Ishikawa (cell line): Measurements from ENCODE around the gene ADAMTS13.
A peak's percentile ranks its signal among the peaks of the same experiment; 100 is the strongest.

ENCODE experiments used
- CEBPB ChIP-seq: IDR thresholded peaks from 2 replicates; pipeline ENCODE4 v1.6.1; 2012
- CREB1 ChIP-seq: IDR thresholded peaks from 2 replicates; pipeline ENCODE4 v1.6.1; 2012; ENCODE audit warnings: low read depth
- EGR1 ChIP-seq: IDR thresholded peaks from 2 replicates; pipeline ENCODE4 v1.6.1; 2012
- EP300 ChIP-seq: IDR thresholded peaks from 2 replicates; pipeline ENCODE4 v1.6.1; 2012; ENCODE audit warnings: borderline replicate concordance
- FOXM1 ChIP-seq: IDR thresholded peaks from 2 replicates; pipeline ENCODE4 v1.6.1; 2012; ENCODE audit warnings: low read depth, borderline replicate concordance
- MAX ChIP-seq: IDR thresholded peaks from 2 replicates; pipeline ENCODE4 v1.6.1; 2012
- NFIC ChIP-seq: IDR thresholded peaks from 2 replicates; pipeline ENCODE4 v1.6.1; 2012
- RAD21 ChIP-seq: IDR thresholded peaks from 2 replicates; pipeline ENCODE4 v1.6.1; 2012; ENCODE audit warnings: low read depth
- REST ChIP-seq: IDR thresholded peaks from 2 replicates; pipeline ENCODE4 v1.6.1; 2012; ENCODE audit warnings: low read depth, mild to moderate bottlenecking
- TAF1 ChIP-seq: IDR thresholded peaks from 2 replicates; pipeline ENCODE4 v1.6.1; 2012; ENCODE audit warnings: low read depth, mild to moderate bottlenecking
- TCF12 ChIP-seq: IDR thresholded peaks from 2 replicates; pipeline ENCODE4 v1.6.1; 2012; ENCODE audit warnings: low read depth
- TEAD4 ChIP-seq: IDR thresholded peaks from 2 replicates; pipeline ENCODE4 v1.6.1; 2012
- USF1 ChIP-seq: IDR thresholded peaks from 2 replicates; pipeline ENCODE4 v1.6.1; 2012
- YY1 ChIP-seq: IDR thresholded peaks from 2 replicates; pipeline ENCODE4 v1.6.1; 2012; ENCODE audit warnings: low read depth
- ZBTB7A ChIP-seq: IDR thresholded peaks from 2 replicates; pipeline ENCODE4 v1.6.1; 2012; ENCODE audit warnings: low read depth

Gene ADAMTS13

GRCh38 chr9:133390713-133391112 lies 31.5 kb upstream of the ADAMTS13 start:
- TF ChIP-seq ZBTB7A (no peak), MAX (no peak), RAD21 (no peak), CEBPB (no peak), TAF1 (no peak), TCF12 (no peak), NFIC (no peak), EP300 (no peak), EGR1 (no peak), CREB1 (no peak), TEAD4 (no peak), YY1 (no peak), FOXM1 (no peak), REST (no peak)

DNA sequence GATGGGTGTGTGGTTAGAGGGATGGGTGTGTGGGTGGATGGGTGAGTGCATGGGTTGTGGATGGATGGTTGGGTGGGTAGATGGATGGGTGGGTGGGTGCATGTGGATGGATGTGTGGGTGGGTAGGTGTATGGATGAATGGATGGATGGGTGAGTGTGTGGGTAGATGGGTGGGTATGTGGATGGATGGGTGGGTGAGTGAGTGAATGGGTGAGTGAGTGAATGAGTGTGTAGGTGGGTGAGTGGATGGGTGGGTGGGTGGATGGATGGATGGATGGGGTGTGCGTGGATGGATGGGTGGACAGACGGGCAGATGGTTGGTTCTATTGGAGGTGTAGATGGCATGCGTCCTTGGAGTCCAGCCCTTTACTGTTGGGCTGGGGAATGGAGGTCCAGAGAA lies 28.8 kb upstream of the ADAMTS13 start:
- no peak for TF ChIP-seq EP300
- TF ChIP-seq MAX: no peak
- no peak for TF ChIP-seq TEAD4
- TF ChIP-seq YY1: no peak
- no peak for TF ChIP-seq NFIC
- TF ChIP-seq USF1: no peak
- TF ChIP-seq CEBPB: no peak
- TF ChIP-seq FOXM1: no peak
- no peak for TF ChIP-seq TAF1
- TF ChIP-seq REST: no peak
- no peak for TF ChIP-seq TCF12

DNA sequence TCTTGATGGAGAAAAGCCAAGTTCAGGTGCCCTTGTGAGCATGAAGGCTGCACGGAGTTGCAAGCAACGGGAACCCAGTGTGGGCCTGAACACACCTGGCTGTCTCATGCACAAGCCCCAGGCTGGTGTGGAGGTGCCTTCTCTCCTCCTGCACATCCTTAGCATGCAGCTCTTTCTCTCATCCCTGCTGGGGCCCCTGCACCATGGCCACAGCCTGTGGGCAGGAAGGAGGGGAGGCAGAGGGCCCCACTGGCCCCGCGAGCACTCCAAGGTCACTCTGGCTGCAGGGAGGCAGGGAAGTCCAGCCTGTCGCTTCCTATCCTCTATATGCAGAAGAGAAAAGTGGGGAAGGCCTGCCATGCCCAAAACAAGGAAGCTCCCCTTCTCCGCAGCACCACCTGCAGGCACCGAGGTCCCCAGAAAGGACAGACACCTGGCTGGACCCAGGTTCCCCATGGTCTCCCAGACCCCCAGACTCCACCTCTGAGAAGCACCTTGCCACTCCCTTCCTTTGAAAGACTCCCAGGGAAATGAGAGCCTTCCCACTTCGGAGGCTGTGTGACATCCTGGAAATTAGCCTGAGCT lies 27.4 kb upstream of the ADAMTS13 start:
- no peak for TF ChIP-seq CEBPB
- TF ChIP-seq REST: no peak
- TF ChIP-seq TAF1: no peak
- TF ChIP-seq TEAD4: no peak

- TF ChIP-seq RAD21 (peak; percentile 46; the same call in 1 of the 2 replicates), TCF12 (no peak)
Observed at GRCh38 chr9:133396952-133397351, 25.2 kb upstream of the ADAMTS13 start.

DNA sequence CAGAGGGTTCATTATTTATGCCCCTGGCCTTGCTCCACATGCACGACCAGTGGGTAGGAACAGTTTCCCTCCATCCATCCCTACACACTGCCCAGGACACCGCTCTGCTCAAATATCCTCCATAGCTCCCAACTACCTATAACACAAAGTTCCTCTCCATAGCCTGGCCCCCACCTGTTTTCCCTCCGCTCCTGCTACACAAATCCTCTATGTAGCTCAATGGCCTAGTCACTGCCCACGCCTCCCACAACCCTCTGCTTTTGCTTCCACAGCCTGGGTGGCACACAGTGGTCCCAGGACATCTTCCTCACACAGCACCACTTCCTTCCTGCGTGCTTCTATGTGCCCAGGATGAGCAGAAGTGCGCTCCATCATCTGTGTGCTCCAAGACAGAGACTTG lies 24.8 kb upstream of the ADAMTS13 start:
- TF ChIP-seq USF1 (no peak), RAD21 (no peak), TCF12 (no peak)
